Transverse colon (tissue), 4 donors: ENCODE measurements around the gene MTHFD1L. TPM values are rescaled to one million over a fixed set of nuclear protein-coding genes. Genes with fewer than 3 reads are reported as not detected.

Experiments used
- DNase-seq: peaks from one replicate; pipeline ENCODE4 v3.0.0-alpha.2; 2019
- H3K27ac ChIP-seq, 4 donors: fragments of 200-600 bp; sonication (generic); 2 replicates each; pipeline ENCODE4 v1.5.1; 2016 to 2018; ENCODE audit warnings: inconsistent platforms in 4 of 4
- H3K27me3 ChIP-seq: fragments of 200-600 bp; sonication (generic); 2 replicates; pipeline ENCODE4 v1.5.1; 2017; ENCODE audit warnings: inconsistent platforms
- H3K36me3 ChIP-seq, 4 donors: fragments of 200-600 bp; sonication (generic); 2 replicates each; pipeline ENCODE4 v1.5.1; 2017 to 2019; ENCODE audit warnings: inconsistent platforms in 4 of 4
- H3K4me1 ChIP-seq, 4 donors: fragments of 200-600 bp; sonication (generic); 2 replicates each; pipeline ENCODE4 v1.5.1; 2017 to 2020; ENCODE audit warnings: inconsistent platforms in 4 of 4
- H3K4me3 ChIP-seq, 4 donors: fragments of 200-600 bp; sonication (generic); 1 replicate in 1 of 4; 2 replicates in 3 of 4; pipeline versions ENCODE4 v1.5.1 to v1.6.1; 2017 to 2019; ENCODE audit warnings: inconsistent platforms in 4 of 4
- H3K9me3 ChIP-seq, 2 donors: fragments of 200-600 bp; sonication (generic); 2 replicates each; pipeline ENCODE4 v1.5.1; 2017 to 2019; ENCODE audit warnings: inconsistent platforms in 2 of 2
- EP300 ChIP-seq: sonication (generic); formaldehyde crosslinking; IDR thresholded peaks from one replicate; pipeline ENCODE4 v1.6.1; 2017; ENCODE audit warnings: antibody characterized with exemption, low read depth
- POLR2A ChIP-seq: fragments of 450-650 bp; IDR thresholded peaks from one replicate; pipeline ENCODE4 v1.6.1; 2016; ENCODE audit warnings: antibody characterized with exemption, mild to moderate bottlenecking, moderate library complexity
- POLR2AphosphoS5 ChIP-seq, 3 donors: sonication (generic); formaldehyde crosslinking; IDR thresholded peaks; one replicate each; pipeline ENCODE4 v1.6.1; 2016; ENCODE audit warnings: antibody characterized with exemption in 3 of 3
- WGBS, 2 donors: methylation state at CpG; one replicate each; pipeline ENCODE4 v1.1.5; 2018; ENCODE audit warnings: low coverage in 1 of 2; 5-methylcytosine and 5-hydroxymethylcytosine counted together
- in situ Hi-C, 4 donors: fragments of 200-750 bp; cut with MboI; loops; one replicate each; pipeline versions ENCODE4 v1.15.0 to v1.15.1; 2017; ENCODE audit warnings: low sequenced_read_pairs in 3 of 4, low pct_ligation_motif_present in 1 of 4, low pct_unique_long_range_greater_than_20kb in 1 of 4
- intact Hi-C: fragments of 100-400 bp; cut with DNase I; formaldehyde crosslinking; loops from one replicate; pipeline ENCODE4 v1.15.1; 2023; ENCODE audit warnings: low total_unique reads
- total RNA-seq, 4 donors: library from RNA; depleted of rRNA; stranded (reverse); fragments of >200 nt; gene quantifications; one replicate each; pipeline ENCODE4 v1.1.0, GENCODE V29; 2016
- TF ChIP-seq, protein P1 (sequence below), 5 experiments: fragments of 200-600 bp in 3 of 5; fragments of 450-650 bp in 2 of 5; sonication (generic) in 3 of 5; IDR thresholded peaks; 1 replicate in 2 of 5; 2 replicates in 3 of 5; pipeline ENCODE4 v1.5.1; 2016 to 2017; ENCODE audit warnings: antibody characterized with exemption in 5 of 5, inconsistent platforms in 3 of 5, mild to moderate bottlenecking in 2 of 5, moderate library complexity in 1 of 5

Gene MTHFD1L
- total RNA-seq, 4 donors from 2014 or later = 0.82 to 10.1 (median 5.4) TPM

DNA sequence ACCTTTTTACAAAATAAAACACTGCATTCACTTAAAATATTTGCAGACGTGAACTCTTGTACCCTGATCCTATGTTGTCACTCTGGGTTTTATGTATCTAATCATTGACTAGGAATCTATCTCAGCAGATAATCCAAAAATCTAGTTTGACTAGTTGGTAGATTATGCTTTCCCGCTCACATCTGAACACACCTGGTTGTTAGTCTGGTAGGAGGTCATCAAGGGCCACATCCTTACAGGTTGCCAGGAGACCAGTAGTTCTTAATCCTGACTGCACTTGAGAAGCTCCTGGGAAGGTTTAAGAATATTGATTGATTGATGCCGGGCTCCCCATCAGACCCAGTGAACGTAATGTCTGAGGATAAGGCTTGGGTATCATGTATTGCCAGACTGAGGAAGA, 104.4 kb downstream of the MTHFD1L start:
- Histone ChIP-seq H3K4me3 (no peak overlapping the region), H3K27me3 (no peaks in the 10 kb centered on the region), H3K4me1 (no peaks in the 10 kb centered on the region), H3K36me3 (no peaks in the 10 kb centered on the region), H3K27ac (no peak overlapping the region), H3K9me3 (no peaks in the 10 kb centered on the region)
- 95% methylated on average over 4 of the region's 4 CpGs; no CpG with 5 or more reads in 1 of the 2 donors for WGBS, 2 donors
- intact Hi-C loops = loop anchor here (10.0 kb wide), 1 partner anchor 505 kb away; no protein-coding TSS in a partner anchor
- no peak for DNase-seq
- in situ Hi-C loops = no loop called here
- TF ChIP-seq POLR2A (no peak), EP300 (no peak), POLR2AphosphoS5 (IDR thresholded peaks at IDR 0.05) (no peak)
- TF ChIP-seq, protein P1, sequence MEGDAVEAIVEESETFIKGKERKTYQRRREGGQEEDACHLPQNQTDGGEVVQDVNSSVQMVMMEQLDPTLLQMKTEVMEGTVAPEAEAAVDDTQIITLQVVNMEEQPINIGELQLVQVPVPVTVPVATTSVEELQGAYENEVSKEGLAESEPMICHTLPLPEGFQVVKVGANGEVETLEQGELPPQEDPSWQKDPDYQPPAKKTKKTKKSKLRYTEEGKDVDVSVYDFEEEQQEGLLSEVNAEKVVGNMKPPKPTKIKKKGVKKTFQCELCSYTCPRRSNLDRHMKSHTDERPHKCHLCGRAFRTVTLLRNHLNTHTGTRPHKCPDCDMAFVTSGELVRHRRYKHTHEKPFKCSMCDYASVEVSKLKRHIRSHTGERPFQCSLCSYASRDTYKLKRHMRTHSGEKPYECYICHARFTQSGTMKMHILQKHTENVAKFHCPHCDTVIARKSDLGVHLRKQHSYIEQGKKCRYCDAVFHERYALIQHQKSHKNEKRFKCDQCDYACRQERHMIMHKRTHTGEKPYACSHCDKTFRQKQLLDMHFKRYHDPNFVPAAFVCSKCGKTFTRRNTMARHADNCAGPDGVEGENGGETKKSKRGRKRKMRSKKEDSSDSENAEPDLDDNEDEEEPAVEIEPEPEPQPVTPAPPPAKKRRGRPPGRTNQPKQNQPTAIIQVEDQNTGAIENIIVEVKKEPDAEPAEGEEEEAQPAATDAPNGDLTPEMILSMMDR (IDR thresholded peaks at IDR 0.05) = no peak

DNA sequence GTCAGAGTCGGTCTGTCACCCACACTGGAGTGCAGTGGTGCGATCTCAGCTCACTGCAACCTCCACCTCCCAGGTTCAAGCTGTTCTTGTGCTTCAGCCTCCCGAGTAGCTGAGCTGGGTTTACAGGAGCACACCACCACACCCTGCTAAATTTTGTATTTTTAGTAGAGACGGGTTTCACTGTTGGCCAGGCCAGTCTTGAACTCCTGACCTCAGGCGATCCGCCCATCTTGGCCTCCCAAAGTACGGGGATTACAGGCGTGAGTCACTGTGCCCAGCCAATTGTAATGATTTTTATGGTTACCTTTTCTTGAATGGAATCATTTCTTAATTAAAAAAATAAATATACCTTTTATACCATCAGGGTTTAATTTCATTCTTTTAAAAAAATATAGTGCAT, 105.7 kb downstream of the MTHFD1L start:
- WGBS, 2 donors = 90 to 94% methylated on average over 5 to 8 of the region's 8 CpGs
- H3K27ac ChIP-seq = no peak overlapping the region
- intact Hi-C loops = loop anchor here (10.0 kb wide), 1 partner anchor 504 kb away; no protein-coding TSS in a partner anchor
- TF ChIP-seq POLR2A = no peak
- TF ChIP-seq POLR2AphosphoS5 (IDR thresholded peaks at IDR 0.05) = no peak
- no peak for TF ChIP-seq EP300
- TF ChIP-seq, protein P1 (IDR thresholded peaks at IDR 0.05) = no peak
- DNase-seq = no peak
- H3K36me3 ChIP-seq = no peaks in the 10 kb centered on the region
- no peaks in the 10 kb centered on the region for H3K9me3 ChIP-seq
- no peaks in the 10 kb centered on the region for H3K27me3 ChIP-seq
- H3K4me3 ChIP-seq = no peak overlapping the region
- H3K4me1 ChIP-seq = no peaks in the 10 kb centered on the region
- in situ Hi-C loops = no loop called here

DNA sequence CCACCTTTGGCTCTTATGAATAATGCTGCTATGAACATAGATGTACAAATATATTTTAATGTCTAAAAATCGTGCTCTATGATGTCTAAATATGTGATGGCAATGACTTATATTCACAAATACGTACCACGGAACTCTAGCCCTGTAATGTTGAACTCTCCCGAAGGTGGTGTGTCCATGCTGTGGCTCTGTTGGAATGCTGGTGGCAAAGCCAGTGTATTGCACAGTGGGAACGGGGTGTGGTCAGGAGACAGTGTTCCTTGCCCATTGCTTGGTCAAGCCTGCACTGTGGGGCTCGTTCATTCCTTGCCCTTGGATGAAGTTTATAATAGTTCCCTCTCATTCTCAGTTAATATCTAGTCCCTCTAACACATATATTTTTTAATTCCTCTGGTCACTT, 109.6 kb downstream of the MTHFD1L start:
- DNase-seq = no peak
- Histone ChIP-seq H3K36me3 (no peaks in the 10 kb centered on the region), H3K4me3 (no peak overlapping the region), H3K27ac (no peak overlapping the region), H3K9me3 (no peaks in the 10 kb centered on the region), H3K4me1 (no peaks in the 10 kb centered on the region), H3K27me3 (no peaks in the 10 kb centered on the region)
- TF ChIP-seq POLR2AphosphoS5 (IDR thresholded peaks at IDR 0.05) = no peak
- TF ChIP-seq EP300 = no peak
- TF ChIP-seq, protein P1 (IDR thresholded peaks at IDR 0.05) = no peak
- TF ChIP-seq POLR2A = no peak
- in situ Hi-C loops (no loop called here), intact Hi-C loops (loop anchor here (10.0 kb wide), 1 partner anchor 500 kb away; no protein-coding TSS in a partner anchor)
- WGBS, 2 donors = 94 to 97% methylated on average over 3 to 6 of the region's 6 CpGs

DNA sequence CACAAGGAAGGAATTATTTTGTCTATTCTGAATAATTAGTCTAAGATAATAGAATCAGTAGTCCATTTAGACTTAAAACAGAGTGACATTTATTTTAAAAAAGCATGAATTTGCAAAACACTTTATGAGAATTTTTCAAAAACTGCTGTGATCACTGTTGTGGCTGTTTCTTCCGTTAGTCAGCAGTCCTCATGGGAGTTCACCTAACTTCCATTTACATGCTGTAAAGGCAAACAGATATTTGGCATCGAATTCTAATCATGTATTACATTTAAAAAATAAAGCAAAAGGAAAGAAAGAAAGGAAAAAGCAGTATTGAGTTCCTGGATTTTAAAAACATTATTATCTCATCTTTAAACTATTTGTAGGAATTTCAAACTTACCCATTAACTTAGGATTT, 111.8 kb downstream of the MTHFD1L start:
- DNase-seq = no peak
- H3K9me3 ChIP-seq = no peaks in the 10 kb centered on the region
- TF ChIP-seq POLR2A = no peak
- TF ChIP-seq EP300 = no peak
- no peak for TF ChIP-seq POLR2AphosphoS5 (IDR thresholded peaks at IDR 0.05)
- TF ChIP-seq, protein P1 (IDR thresholded peaks at IDR 0.05) = no peak
- WGBS, 2 donors = 71 to 79% methylated on average over 2 of the region's 2 CpGs
- no peak overlapping the region for H3K4me3 ChIP-seq
- intact Hi-C loops (loop anchor here (10.0 kb wide), 1 partner anchor 498 kb away; no protein-coding TSS in a partner anchor), in situ Hi-C loops (no loop called here)
- H3K27ac ChIP-seq = no peak overlapping the region
- no peaks in the 10 kb centered on the region for H3K36me3 ChIP-seq
- no peaks in the 10 kb centered on the region for H3K27me3 ChIP-seq
- H3K4me1 ChIP-seq = no peaks in the 10 kb centered on the region
